Stimulated activated CD4-positive, alpha-beta T cell treated with anti-CD3 and anti-CD28 coated beads, TNF-alpha, amount 100 ng/mL, for 48 hours (primary cell): ENCODE data around the gene CHRM1.

ENCODE experiments used
- DNase-seq, 3 donors: peaks; one replicate each; pipeline ENCODE4 v3.0.0-alpha.2; 2020; ENCODE audit warnings: low read depth in 3 of 3

CHRM1 gene

GRCh38 chr11:62925745-62926679 lies 4.8 kb upstream of the CHRM1 start:
- no peak for DNase-seq

- no peak for DNase-seq
Observed at GRCh38 chr11:62925308-62925707, 4.1 kb upstream of the CHRM1 start.

- no peak for DNase-seq
Observed at GRCh38 chr11:62923601-62924411, 2.6 kb upstream of the CHRM1 start.

- peak; percentile 24 to 45 (median 30) for DNase-seq
Observed at GRCh38 chr11:62922653-62923431, 1.7 kb upstream of the CHRM1 start.

- DNase-seq, result no peak
Observed at GRCh38 chr11:62922189-62922589, 1.0 kb upstream of the CHRM1 start.

GRCh38 chr11:62921573-62922188 lies 518 bp upstream of the CHRM1 start:
- DNase-seq, result no peak

- DNase-seq, result no peak
Observed at GRCh38 chr11:62919898-62920640, 1.1 kb downstream of the CHRM1 start.

- DNase-seq, result no peak
Observed at GRCh38 chr11:62919476-62919875, 1.7 kb downstream of the CHRM1 start.

GRCh38 chr11:62918531-62918930 lies 2.6 kb downstream of the CHRM1 start:
- DNase-seq, result no peak

GRCh38 chr11:62917906-62918502 lies 3.2 kb downstream of the CHRM1 start:
- no peak for DNase-seq

GRCh38 chr11:62914416-62914815 lies 6.7 kb downstream of the CHRM1 start:
- DNase-seq, result no peak

- DNase-seq, result no peak
Observed at GRCh38 chr11:62912268-62912667, 8.9 kb downstream of the CHRM1 start.

GRCh38 chr11:62911137-62912130 lies 9.7 kb downstream of the CHRM1 start:
- no peak for DNase-seq

GRCh38 chr11:62910141-62910882 lies 10.9 kb downstream of the CHRM1 start:
- no peak for DNase-seq

GRCh38 chr11:62909107-62909894 lies 11.9 kb downstream of the CHRM1 start:
- DNase-seq, result no peak

GRCh38 chr11:62908468-62909072 lies 12.6 kb downstream of the CHRM1 start:
- no peak for DNase-seq

- peak; percentile 62 to 76 (median 74) for DNase-seq
Observed at GRCh38 chr11:62905927-62906531, 15.1 kb downstream of the CHRM1 start.
